GM19438 (cell line): ENCODE results near the gene NFATC1.

Experiments used
- ATAC-seq: cut with Tn5 transposase; IDR thresholded peaks from one replicate; pipeline ENCODE4 v1.9.1; 2021; ENCODE audit warnings: low read depth; ENCODE audit not compliant: unreplicated experiment

The NFATC1 gene

DNA sequence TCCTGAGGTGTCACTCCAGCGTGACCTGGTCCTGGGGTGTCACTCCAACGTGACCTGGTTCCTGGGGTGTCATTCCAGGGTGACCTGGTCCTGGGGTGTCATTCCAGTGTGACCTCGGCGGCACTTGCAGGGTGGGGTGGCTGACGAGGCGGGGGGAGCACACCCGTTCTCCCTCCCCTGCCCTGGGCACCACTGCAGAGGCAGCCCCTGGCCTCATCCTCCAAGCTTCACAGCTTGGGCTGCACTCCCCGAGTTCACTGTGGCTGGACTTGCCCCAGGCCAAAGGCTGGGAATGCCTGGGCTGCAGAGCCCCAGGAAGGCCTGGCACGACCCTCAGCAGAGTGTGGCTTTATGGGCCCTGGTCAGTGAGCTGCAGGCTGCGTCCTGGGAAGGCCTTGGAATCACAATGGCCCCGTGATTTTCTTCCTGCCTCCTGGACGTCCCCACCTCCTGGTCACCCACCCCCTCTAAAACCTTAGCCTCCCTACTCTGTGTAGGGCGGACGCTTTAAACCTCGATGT is 88.3 kb downstream of the NFATC1 start:
- no peak for ATAC-seq

DNA sequence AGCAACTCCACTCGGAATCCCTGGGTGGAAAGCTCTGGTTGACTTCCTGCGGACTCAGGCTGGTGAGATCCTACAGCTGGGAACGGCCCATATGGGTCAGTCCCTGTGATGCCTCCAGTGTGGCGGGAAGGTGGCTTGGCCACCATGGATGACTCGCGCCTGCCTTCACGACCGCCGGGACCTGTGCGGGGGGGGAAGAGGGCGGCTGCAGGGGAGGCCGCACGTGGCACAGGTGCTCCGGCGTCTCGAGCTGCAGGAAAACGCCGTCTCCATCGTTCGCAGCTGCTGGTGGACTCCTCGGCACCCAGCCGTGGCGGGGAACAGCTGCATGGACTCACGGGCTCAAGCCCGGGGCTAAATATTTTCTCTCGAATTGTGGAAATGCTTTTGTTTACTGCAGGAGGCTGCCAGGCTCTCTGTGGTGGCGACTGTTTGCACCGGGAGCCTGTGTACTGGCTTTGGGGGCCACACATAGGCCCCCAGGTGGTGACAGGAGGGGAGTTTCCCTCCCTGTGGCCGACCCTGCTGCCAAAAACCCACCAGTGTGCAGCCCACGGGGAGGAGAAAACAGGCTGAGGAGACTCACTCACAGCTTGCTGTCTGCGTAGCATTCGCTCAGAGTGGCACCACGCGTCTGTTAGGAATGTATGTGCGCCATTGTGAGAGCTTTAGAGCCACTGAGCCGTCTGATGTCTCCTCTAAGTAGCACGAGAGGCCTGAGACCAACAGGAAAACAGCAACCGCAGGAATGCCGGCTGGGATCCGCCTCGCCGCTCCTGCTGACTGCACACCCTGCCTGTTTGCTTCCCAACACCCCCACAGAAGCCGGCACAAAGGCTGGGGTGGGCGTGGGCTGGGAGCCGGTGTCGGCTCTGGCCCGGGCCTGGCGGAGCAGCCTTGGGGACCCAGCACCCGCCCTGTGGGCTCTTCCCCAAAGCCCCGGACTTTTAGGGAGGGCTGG is 89.2 kb downstream of the NFATC1 start:
- ATAC-seq: no peak

DNA sequence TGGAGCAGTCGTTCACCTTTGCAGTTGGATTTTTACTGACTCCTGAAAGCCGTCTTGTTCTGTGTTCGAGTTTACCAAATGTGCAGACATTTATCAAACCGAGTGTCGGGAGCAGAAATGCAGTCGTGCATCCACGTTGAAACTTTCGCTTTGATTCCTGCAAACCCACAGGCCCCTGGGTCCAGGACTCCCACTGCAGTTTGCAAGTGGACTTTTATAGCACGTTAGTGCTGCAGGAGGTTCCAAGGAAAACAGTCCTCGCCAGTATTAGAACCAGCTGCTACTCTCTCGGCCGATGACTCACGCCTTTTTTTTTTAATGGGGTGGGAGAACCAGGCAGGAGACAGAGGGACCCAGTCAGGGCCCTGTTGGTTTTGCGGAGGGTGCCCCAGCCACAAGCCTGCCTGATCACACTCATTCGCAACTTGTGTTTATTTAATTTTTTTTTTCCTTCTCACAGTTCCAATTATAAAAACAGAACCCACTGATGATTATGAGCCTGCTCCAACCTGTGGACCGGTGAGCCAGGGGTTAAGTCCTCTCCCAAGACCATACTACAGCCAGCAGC is 90.1 kb downstream of the NFATC1 start:
- ATAC-seq: no peak

DNA sequence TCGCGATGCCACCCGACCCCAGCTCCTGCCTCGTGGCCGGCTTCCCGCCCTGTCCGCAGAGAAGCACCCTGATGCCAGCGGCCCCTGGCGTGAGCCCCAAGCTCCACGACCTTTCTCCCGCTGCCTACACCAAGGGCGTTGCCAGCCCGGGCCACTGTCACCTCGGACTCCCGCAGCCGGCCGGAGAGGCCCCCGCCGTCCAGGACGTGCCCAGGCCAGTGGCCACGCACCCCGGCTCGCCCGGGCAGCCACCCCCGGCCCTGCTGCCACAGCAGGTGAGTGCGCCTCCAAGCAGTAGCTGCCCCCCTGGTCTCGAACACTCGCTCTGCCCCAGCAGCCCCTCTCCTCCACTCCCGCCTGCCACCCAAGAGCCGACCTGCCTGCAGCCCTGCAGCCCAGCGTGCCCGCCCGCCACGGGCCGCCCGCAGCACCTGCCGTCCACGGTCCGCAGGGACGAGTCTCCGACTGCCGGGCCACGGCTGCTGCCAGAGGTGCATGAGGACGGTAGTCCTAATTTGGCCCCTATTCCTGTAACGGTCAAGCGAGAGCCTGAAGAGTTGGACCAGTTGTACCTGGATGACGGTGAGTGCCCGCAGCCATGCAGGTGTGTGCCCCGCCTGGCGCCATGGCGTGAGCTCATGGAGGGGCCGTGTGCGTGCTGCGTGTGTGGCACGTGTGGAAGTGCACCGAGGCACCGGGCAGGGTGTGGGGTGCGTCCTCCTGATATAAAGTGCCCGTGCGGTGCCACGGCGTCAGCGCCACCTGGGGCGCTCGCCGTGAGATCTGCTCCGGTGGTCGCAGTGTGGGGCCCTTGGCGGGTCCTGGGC is 90.8 kb downstream of the NFATC1 start:
- ATAC-seq: no peak

DNA sequence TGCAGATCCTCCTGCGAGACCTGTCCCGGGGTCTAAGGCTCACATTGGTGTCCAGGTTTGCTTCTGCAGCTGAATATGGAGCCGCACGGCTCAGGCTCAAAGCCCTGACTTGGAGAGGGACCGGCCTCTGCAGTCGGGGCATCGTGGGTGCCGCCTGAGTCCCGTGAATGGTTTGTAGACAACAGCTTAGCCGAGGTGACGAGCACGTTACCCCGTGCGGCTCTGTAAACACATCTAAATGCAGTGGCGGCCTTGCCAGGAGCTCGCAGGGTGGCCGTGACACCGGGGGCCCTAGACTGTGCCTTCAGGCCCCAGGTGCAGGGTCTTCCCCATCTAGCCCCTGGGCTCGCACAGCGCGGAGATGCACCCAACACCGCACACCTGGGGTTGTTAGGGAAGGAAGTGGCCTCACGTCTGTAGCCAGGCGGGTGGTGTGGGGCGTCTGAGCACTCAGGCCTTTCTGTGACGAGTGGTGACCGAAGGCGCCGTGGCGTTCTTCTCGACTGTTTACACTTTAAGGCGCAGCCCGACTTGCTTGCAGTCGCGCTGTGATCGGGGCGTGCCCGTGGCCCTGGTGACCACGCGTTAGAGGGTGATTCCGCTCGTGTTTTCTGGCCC is 91.6 kb downstream of the NFATC1 start:
- ATAC-seq: no peak

DNA sequence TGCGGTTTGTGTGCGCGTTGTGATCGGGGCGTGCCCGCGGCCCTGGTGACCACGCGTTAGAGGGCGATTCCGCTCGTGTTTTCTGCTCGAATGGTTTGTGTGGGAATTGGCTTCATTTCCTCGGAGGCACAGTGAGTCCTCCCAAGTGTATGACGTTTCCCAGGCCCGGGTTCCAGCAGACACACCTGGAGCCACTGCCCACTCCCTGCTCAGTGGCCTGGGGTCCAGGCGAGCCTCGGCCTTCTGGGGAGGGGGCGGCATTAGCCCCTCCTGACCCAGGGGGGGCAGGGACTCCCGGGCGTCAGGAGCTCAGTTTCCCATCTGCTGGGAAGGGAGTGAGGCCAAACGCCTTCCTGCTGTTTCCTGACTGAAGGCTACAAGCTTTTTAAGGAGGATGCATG is 92.1 kb downstream of the NFATC1 start:
- ATAC-seq: no peak

DNA sequence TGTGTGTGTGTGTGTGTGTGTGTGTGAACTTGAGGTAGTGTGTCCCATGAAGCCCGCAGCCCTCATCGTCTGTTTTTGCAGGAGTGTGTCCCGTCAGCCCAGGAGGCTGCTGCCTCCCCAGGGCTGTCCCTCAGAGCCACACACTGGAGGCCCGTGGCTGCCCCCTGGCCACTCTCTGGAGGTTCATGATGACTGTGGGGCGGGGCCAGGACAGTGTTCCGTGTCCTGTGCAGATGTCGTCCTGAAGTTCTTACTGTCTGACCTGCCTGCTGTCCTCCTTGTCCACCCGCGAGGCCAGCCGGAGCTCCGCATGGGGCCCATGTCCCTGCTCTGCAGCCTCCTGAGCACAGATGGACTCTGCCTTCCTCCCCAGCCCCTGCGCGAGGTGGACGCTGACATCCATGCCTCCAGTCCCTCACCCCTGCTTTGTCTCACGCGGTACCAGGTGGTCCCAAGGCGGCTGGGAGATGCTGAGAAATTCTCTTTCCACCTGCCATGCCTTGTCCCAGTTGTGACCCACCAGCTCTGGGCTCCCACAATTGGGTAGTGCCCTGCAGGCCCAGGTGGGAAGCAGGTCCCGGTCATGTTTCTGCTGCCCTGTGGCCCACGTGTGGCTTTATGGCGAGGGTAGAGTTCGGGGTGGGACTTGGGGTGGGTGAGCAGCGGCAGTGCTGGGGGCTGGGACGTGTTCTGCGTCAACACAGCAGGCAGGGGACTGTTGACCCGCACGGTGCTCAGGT is 92.8 kb downstream of the NFATC1 start:
- no peak for ATAC-seq

DNA sequence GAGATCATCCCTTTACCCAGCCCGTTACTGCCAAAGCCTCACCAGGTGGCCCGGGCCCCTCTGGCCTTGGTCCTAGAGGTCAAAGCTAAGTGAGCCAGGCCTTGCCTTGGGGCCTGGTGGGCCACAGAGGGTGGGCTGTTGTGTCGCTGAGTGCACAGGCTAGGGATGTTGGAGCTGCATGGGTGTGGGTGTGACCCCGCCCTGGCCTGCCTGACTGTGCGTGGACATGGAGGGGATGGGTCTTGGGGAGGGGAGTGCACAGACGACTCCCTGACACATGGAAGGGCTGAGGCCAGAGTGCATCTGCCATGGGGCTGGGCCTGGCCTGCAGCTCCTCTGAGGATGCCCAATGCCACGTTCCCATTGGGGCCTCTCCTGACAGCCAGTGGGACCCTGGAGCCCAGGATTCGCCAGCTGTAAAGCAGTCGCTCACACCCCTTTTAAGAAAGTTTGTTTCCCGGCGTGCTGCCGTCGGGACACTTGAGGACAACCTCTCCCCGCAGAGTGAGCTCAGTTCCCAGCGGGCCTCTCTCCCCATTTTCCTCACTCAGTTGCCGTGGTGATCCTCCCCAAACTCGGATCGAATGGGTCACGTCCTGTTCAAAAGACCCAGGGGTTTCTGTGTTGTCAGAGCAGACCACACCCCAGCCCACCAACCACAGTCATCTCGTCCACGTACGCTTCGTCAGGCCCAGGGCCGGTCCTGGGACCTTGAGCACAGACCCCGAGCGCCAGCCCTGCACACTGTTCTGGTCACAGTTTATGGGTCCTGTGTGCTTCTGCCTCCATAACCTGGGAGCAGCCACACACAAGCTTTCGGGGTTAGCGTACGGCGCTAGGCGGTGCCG is 93.5 kb downstream of the NFATC1 start:
- ATAC-seq: no peak

DNA sequence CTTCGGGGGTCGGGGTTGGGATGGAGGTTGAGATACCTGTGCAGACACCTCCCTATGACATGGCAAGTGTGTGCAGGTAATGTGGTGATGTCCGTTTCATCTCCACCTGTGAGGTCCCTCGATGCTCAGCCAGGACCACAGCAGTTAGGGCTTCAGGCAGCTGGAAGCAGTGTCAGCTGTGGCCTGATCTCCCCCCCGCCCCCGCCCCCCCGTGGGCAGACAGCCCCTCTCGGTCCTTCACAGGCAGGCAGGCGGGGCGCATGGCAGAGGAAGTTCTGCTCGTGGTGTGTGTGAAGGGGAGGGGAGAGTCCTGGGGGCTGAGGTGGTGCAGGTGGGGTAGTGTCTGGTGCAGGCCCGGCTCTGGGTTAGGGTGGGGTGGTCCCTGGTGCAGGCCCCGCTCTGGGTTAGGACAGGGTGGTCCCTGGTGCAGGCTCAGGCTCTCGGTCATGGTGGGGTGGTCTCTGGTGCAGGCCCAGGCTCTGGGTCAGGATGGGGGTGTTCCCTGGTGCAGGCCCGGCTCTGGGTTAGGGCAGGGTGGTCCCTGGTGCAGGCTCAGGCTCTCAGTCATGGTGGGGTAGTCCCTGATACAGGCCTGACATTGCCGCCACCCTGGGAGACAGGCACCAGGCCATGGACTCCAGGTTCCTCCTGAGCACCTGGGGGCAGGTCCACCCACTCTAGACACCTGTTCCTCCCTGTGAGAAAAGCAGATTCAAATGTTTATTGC is 94.3 kb downstream of the NFATC1 start:
- no peak for ATAC-seq

DNA sequence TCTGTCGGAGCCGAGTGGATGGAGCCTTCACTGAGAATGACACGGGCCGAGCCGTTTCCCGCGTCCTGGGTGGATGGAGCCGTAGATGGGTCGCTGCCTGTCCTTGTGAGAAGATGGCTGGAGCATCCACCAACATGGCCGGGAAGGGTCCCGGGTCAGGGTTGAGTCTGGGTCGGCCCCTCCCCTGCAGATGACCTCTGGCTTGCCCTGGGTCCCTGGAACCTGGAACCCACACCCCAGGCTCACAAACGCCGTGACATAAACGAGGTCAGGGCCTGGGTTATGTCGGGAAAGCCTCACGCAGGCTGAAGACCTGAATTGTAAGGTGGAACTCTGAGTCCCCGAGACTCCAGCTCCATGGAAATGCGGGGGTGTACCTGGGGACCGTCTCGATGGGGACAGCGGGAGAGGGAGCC is 94.9 kb downstream of the NFATC1 start:
- no peak for ATAC-seq

DNA sequence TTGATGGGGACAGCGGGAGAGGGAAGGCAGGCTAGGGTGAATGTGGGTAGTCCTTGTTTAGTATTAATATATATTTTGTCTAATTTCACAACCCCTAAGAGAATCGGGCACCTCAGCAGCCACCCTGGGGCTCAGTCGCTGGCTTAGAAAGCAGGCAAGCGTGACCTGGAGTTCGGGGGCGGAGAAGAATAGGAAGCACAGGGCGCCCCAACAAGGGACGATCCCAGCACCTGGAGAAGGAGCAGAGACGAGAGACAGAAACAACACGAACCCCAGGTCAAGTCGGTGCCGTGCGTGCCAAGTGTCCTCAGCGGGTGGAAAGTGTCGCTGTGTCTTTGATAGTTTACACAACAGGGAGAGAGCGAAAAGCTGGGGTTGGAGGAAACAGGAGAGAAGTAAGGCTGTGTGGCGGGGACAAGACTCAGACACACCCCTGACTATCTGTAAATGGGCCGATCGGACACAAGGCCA is 95.4 kb downstream of the NFATC1 start:
- no peak for ATAC-seq

DNA sequence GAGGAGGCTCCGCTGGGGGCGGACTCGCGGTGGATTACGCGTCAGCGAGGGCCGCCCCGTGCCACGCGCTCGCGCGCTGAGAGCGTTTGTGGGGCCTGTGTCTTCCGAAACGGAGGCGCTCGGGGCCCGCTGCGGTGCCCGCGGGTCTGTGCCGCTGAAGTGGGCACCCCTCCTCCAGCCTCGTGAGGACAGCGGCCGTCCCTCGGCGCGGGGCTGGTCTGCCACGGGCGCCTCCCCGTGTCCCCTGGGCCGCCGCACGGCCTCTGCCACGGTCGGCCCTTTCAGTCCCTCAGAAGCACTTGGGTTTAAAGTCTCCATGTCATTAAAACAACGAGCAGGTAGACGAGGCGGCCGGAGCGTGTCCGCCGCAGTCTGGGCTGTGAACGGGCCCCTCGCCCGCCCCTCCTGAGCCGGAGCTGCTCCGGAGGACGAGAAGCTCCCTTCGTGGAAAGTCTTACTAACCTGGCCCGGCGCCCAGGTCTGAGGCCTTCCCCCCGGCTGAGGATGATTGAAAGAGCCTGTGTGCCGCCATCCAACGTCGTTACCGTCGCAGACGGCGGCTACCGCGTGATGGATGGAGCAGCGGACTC is 97.6 kb downstream of the NFATC1 start:
- no peak for ATAC-seq

DNA sequence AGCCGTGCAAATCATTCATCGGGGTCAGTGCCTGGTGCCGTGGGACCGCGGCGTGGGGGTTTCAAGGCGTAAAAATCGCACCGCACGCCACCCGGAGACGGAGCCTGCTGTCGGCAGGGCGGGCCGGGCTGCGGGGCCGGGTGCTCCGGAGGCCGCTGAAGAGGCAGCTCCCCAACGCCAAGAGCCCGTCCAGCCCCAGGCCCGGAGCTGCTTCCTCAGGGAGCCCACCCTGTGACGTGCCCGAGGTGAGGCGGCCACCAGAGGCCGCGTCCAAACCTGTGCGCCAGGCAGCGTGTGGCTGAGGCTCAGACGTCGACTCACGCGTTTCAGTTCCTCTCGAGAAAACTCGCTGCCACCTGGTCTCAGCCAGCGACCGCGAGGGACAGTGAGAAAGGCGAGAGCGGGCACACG is 98.1 kb downstream of the NFATC1 start:
- no peak for ATAC-seq

DNA sequence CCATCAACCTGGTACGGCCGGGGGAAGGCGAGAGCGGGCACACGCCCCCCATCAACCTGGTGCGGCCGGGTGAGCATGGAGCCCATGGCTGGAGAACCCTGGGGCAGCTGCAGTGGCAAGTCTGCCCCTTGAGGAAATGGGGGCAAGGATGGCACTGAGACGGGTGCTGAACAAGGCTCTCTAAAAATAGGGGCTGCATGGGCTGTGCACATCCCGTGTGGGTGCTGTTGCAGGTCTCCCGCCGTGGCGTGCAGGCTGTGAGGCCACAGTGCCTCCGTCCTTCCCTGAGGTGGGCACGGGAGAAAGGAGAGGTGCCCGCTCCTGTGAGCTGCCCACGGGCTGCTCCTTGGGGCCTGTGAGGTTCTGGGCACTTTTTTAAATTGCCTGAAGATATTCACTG is 99.2 kb downstream of the NFATC1 start:
- no peak for ATAC-seq

DNA sequence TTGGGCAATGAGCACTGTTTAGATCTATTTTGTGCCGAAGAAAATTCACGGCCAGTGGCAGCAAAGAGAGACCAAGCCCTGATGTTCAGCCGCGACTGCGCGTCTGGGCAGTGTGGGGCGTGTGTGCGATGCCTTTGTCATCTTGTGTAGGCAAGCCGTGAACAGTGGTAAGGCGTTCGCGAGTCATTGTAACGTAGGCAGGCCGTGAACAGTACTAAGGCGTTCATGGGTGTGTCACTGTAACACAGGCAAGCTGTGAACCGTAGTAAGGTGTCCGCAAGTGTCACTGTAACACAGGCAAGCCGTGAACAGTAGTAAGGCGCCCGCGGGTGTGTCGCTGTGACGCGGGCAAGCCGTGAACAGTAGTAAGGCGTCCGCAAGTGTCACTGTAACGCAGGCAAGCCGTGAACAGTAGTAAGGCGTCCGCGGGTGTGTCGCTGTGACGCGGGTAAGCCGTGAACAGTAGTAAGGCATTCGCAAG is 99.9 kb downstream of the NFATC1 start:
- ATAC-seq: no peak

DNA sequence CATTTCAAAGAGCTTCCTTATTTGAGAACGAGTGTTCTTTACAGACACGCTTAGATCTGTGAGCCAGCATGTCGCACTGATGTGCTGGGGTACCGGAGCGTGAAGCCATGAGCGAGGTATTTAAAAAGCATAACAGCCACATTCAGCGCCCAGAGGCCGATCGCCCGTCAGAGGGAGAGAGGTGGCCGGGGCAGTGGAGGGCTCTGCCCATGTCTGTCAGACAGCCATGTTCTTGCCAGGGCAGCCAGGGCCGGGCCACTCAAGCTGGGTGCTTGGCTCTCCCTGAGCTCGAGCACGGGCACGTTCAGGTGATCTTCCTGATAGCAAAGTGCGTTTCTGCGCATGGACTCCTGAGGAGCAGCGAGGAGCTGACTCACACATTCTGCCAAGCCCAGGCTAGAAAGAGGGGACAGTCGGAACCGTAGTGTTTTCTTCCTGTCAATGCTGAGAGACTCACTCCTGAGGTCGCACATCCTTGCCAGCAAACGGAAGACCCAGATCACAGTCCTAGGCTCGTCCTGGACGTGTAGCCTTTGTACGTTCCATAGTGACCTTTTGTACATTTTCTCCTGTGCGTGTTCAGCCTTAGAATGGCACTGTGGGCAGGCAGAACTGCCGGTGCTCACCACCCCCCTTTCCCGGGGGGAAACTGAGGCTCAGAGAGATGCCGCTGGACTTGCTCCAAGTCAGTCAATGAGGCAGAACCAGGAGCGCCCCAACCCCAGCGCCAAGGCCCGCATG is 100.7 kb downstream of the NFATC1 start:
- no peak for ATAC-seq
